ENCODE measurements around the gene TNFRSF6B.

TNFRSF6B gene

DNA sequence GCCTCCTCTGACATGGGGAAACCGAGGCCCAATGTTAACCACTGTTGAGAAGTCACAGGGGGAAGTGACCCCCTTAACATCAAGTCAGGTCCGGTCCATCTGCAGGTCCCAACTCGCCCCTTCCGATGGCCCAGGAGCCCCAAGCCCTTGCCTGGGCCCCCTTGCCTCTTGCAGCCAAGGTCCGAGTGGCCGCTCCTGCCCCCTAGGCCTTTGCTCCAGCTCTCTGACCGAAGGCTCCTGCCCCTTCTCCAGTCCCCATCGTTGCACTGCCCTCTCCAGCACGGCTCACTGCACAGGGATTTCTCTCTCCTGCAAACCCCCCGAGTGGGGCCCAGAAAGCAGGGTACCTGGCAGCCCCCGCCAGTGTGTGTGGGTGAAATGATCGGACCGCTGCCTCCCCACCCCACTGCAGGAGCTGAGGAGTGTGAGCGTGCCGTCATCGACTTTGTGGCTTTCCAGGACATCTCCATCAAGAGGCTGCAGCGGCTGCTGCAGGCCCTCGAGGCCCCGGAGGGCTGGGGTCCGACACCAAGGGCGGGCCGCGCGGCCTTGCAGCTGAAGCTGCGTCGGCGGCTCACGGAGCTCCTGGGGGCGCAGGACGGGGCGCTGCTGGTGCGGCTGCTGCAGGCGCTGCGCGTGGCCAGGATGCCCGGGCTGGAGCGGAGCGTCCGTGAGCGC lies 1.6 kb downstream of the TNFRSF6B start:
- DNase-seq (ENCODE audit: low spot score) = no peak

GRCh38 chr20:63698739-63699465 lies 2.5 kb downstream of the TNFRSF6B start:
- no peak for DNase-seq (ENCODE audit: low spot score)

- no peak for DNase-seq (ENCODE audit: low spot score)
These were observed 3.2 kb downstream of the TNFRSF6B start for GRCh38 chr20:63699466-63700198.

GRCh38 chr20:63700199-63701050 lies 4.0 kb downstream of the TNFRSF6B start:
- DNase-seq (ENCODE audit: low spot score) = no peak

DNA sequence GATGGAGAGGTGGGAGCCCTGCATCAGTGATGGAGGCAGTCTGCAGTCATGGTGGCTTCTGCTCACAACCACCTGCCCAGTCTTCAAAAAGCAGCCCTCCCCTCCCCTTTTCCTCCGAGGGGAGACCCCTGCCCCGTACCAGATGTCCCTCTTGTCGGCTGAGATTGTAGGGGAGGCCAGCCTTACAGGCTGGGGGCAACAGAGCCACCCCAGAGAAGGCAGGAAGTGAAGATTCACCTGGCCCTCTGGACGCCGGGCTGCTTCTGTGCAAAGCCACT lies 4.5 kb downstream of the TNFRSF6B start:
- no peak for DNase-seq (ENCODE audit: low spot score)

DNA sequence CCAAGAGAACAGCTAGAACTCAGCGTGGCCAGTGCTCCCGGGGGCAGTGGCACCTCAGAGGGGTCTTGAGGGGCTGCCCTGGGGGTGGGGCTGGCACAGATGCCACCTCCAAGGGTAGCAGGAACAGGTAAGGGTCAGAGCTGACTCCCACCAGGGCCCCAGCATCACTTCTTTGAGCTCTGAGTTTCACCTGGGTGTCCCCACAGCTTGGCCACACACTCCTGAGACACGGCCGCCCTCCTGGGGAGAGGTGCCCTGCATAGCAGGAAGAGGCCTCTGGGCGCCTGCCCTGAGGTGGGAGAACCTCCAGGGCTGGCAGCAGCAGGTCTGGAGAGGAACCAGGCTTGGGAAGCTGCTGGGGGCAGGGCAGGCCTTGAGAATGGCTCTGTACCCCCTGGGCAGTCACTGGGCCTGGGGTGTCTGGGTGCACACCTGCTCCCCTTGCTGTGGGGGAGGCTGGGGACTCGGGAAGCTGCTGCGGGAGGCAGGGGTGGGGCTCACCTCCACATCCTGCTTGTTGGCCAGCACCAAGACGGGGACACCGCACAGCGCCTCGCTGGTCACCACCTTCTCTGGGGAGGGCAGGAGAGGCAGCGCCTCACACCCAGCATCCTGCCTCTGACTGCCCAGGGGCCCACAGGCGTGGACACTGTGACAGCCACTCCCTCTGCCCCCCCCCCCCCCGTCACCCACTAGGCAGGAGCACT lies 5.0 kb downstream of the TNFRSF6B start:
- DNase-seq (ENCODE audit: low spot score) = peak; percentile 1

DNA sequence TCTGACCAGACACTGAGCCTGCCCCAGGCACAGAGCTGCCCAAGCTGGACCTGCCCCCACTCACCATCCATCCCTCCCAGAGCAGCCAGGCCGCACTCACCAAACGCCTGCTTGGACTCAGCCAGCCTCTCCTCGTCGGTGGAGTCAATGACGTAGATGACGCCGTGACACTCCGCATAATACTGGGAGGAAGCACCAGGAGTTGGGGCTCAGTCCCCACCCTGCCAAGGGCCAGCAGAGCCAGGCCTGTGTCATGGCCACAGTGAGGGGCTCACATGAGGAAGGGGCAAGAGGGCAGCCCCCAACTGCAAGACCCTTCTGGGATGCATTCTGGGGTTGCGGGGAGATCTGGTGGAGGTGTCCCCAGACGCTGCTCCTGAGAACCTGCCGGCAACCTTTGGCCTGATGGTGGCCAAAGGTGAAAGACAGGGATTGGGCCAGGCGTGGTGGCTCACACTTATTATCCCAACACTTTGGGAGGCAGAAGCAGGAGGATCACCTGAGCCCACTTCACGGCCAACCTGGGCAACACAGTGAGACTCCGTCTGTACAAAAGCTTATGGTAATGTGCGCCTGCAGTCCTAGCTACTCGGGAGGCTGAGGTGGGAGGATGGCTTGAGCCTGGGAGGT lies 5.7 kb downstream of the TNFRSF6B start:
- peak; percentile 1 for DNase-seq (ENCODE audit: low spot score)

DNA sequence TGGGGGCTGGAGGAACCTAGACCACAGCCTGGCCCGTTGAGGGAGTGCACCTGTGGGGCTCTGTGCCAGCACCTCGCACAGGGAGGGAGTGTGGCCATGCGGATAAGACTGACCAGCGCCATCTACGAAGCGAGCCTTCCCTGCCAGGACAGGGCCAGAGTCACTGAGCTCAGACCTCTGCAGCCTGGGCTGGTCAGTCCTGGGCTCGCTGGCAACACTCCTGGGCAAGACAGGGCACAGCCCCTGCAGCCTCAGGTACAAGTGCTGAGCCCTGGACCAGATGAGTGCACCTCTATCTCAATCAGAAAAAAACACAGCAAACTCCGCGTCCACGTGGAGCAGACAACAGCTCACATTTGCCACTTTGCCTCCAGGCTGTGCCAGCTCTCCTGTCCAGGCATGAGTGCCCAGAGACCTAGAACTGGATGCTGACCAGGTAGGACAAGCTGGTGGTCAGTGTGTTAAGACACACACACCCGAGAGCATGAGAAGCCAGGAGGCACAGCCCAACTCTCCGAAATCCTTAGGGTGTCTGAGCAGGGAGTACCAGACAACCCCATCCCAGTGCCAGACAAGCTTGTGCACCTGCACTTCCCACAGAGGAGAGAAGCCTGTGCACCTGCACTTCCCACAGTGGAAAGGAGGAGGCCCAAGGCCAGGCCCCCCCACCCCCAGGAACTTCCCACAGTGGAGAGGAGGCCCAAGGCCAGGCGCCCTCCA lies 6.5 kb downstream of the TNFRSF6B start:
- peak; percentile 1 for DNase-seq (ENCODE audit: low spot score)

- peak; percentile 1 for DNase-seq (ENCODE audit: low spot score)
These were observed 7.1 kb downstream of the TNFRSF6B start for GRCh38 chr20:63703471-63703975.

DNA sequence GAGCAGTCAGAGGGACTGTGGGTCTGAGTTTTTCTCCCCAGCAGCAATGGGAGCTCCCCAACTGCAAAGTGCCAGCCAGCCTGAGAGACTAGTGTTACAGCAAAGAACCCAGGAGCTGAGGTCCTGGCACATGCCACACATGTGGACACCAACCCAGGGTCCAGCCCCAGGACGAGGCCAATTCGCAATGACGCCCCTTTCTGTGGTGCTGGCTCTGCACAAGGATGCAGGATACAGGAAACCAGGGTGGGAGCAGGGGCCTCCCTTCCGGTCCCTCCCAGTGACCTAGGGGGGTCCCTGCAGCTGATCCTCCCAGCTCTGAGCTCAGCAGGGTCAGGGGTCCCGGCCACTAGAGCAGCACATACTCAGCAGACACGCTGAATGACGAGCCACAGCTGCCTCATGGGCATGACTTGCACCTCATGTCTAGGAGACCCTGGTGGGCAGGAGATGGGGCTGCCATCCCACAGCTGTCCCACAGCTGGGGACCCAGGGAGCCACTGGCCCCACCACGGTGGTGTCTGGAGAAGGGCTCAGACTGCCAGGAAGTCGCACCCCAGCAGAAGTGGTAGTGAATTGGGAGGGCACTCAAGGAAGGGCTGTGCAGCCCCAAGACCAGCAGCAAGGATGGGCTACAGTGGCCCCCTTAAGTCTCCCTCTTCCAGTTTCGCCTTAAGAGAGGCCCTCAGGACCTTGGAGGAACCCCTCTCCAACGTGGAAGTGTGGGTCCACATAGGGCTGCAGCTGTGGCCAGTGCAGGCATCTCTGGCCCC lies 7.7 kb downstream of the TNFRSF6B start:
- DNase-seq (ENCODE audit: low spot score) = no peak

- DNase-seq (ENCODE audit: low spot score) = peak; percentile 1
These were observed 8.3 kb downstream of the TNFRSF6B start for GRCh38 chr20:63704749-63705117.

DNA sequence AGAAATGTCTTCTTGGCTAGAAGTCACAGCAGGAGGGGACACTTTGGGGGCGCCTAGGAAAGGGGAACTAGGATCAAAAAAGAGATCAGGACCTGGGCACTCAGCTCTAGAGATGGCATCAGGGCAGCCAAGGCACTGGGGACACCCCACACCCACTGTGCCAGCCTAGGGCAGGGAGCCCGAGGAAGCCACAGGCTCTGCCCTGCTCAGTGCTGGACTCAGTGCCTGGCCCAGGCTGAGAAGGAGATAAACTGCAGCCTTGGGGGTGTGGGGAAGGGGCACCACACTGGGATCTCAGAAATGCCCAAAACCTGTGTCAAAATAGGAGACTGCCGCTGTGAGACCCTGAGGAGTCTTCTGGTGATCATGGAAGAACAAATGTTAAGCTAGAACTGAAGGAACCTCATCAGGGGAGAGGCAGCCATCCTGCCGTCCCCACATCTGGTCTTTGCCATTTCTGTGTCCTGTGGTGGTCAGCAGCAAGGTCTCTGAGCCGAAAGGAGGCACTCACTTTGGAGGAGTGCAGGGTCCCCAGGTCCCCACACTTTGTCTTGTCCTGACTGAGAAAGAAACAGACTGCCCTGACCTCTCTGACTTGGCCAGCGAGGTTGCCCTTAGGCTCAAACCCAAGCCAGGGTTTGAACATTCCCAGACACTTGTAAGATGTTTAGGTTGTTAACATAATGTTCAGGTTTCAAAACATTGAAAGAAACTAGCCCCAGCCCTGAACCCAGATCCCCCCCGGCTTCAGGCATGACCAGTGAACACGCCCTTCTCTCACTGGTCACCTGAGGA lies 9.0 kb downstream of the TNFRSF6B start:
- DNase-seq (ENCODE audit: low spot score) = no peak

- DNase-seq (ENCODE audit: low spot score) = peak; percentile 1
These were observed 9.7 kb downstream of the TNFRSF6B start for GRCh38 chr20:63706027-63706695.

GRCh38 chr20:63706852-63707557 lies 10.6 kb downstream of the TNFRSF6B start:
- peak; percentile 21 for DNase-seq (ENCODE audit: low spot score)

DNA sequence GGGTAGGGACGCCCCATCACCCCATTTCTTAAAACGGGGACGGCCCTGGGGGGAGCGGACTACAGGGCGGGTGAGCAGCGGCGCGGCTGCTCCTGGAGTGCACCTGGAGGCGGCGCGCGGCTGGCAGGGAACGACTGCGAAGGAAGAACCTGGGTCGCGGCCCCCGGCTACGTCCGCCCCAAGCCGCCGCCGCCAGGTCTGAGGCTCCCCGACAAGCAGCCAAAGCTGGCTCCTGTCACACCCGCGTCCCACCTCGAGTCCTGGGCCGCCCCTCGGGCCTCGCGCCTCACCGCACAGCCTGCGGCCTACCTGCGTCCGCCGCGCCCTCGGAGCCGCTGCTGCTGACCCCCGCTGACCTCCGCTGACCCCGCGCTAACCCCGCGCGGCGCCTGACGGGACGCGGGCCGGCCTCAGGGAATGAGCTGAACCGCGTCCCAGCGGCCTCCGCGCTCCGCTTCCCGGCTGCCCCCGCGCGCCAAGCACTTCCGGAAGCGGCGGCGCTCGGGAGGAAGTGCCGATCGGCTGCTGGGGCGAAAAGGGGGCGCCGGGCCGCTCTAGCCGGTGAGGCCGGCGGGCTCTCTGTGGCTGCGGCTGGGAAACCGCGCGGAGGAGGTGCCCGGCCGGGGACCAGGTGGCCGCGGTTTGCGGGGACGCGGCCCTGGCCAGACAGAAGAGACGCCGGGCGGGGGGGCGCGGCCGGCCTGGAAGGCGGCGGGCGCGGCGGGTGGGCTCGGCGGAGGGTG lies 11.3 kb downstream of the TNFRSF6B start, which contains the start of the genes ARFRP1 and ZGPAT:
ARFRP1 (minus strand) TSS at position 419 of the 743 bp plus-strand sequence. CDS start 885 bp downstream, outside the sequence.
ZGPAT (plus strand) TSS at position 482 of the 743 bp plus-strand sequence. CDS start 542 bp downstream, outside the sequence.
- DNase-seq (ENCODE audit: low spot score) = peak; percentile 88

Data from Ammon's horn (tissue), 1 donor.